Liver (tissue), 9 donors: ENCODE measurements around the gene SORCS2. TPM values are rescaled to one million over a fixed set of nuclear protein-coding genes. Genes with fewer than 3 reads are reported as not detected.

ENCODE experiments used
- DNase-seq: peaks from one replicate; pipeline ENCODE4 v3.0.0-alpha.2; 2017; ENCODE audit warnings: low spot score
- H3K27ac ChIP-seq, 2 donors: one replicate each; pipeline ENCODE4 v1.7.0; 2013; ENCODE audit warnings: inconsistent platforms in 2 of 2, low read length in 2 of 2, control low read depth in 1 of 2, low read depth in 1 of 2, mild to moderate bottlenecking in 1 of 2
- H3K27me3 ChIP-seq, 4 donors: one replicate each; pipeline versions ENCODE4 v1.6.1 to v1.7.0; 2013; ENCODE audit warnings: low read length in 3 of 4, inconsistent platforms in 1 of 4, mild to moderate bottlenecking in 1 of 4, moderate library complexity in 1 of 4; ENCODE audit not compliant: control insufficient read depth in 4 of 4, insufficient read depth in 4 of 4
- H3K36me3 ChIP-seq, 4 donors: one replicate each; pipeline versions ENCODE4 v1.6.1 to v1.7.0; 2013; ENCODE audit warnings: low read length in 3 of 4, mild to moderate bottlenecking in 3 of 4, low read depth in 1 of 4, moderate library complexity in 1 of 4; ENCODE audit not compliant: control insufficient read depth in 4 of 4, insufficient read depth in 3 of 4
- H3K4me1 ChIP-seq, 4 donors: one replicate each; pipeline versions ENCODE4 v1.6.1 to v1.7.0; 2013; ENCODE audit warnings: low read length in 3 of 4, mild to moderate bottlenecking in 3 of 4, moderate library complexity in 1 of 4; ENCODE audit not compliant: control insufficient read depth in 4 of 4, insufficient read depth in 4 of 4
- H3K4me3 ChIP-seq, 3 donors: one replicate each; pipeline versions ENCODE4 v1.6.1 to v1.7.0; 2013; ENCODE audit warnings: low read length in 3 of 3, control low read depth in 1 of 3, low read depth in 1 of 3, mild to moderate bottlenecking in 1 of 3
- H3K9ac ChIP-seq, 2 donors: one replicate each; pipeline ENCODE4 v1.7.0; 2013; ENCODE audit warnings: low read length in 2 of 2, mild to moderate bottlenecking in 2 of 2, moderate library complexity in 2 of 2, control low read depth in 1 of 2, low read depth in 1 of 2
- H3K9me3 ChIP-seq, 4 donors: one replicate each; pipeline versions ENCODE4 v1.6.1 to v1.7.0; 2013; ENCODE audit warnings: low read length in 3 of 4; ENCODE audit not compliant: control insufficient read depth in 4 of 4
- CTCF ChIP-seq: fragments of 150-350 bp; IDR thresholded peaks from 2 replicates; pipeline ENCODE4 v1.5.1; 2017; ENCODE audit warnings: improper control_type of control experiment, low read depth, low read length; ENCODE audit not compliant: missing input control
- EGR1 ChIP-seq, 2 donors: IDR thresholded peaks; 2 replicates each; pipeline ENCODE4 v1.6.1; 2016 to 2018; ENCODE audit warnings: antibody characterized with exemption in 2 of 2, low read depth in 2 of 2
- FOXA1 ChIP-seq: IDR thresholded peaks from 2 replicates; pipeline ENCODE4 v1.6.1; 2016; ENCODE audit warnings: antibody characterized with exemption
- FOXA2 ChIP-seq: IDR thresholded peaks from 2 replicates; pipeline ENCODE4 v1.6.1; 2016; ENCODE audit warnings: antibody characterized with exemption
- GABPA ChIP-seq, 2 donors: IDR thresholded peaks in 1 of 2; conservative IDR thresholded peaks in 1 of 2; 2 replicates each; pipeline ENCODE4 v1.6.1; 2016; ENCODE audit warnings: antibody characterized with exemption in 2 of 2, mild to moderate bottlenecking in 1 of 2, moderate library complexity in 1 of 2
- HNF4A ChIP-seq, 2 donors: conservative IDR thresholded peaks; 2 replicates each; pipeline ENCODE4 v1.6.1; 2016; ENCODE audit warnings: antibody characterized with exemption in 2 of 2, mild to moderate bottlenecking in 2 of 2
- HNF4G ChIP-seq: IDR thresholded peaks from 2 replicates; pipeline ENCODE4 v1.6.1; 2016; ENCODE audit warnings: antibody characterized with exemption
- JUND ChIP-seq, 2 donors: IDR thresholded peaks; 2 replicates each; pipeline ENCODE4 v1.6.1; 2016; ENCODE audit warnings: antibody characterized with exemption in 2 of 2
- NR2F2 ChIP-seq: IDR thresholded peaks from 2 replicates; pipeline ENCODE4 v1.6.1; 2016; ENCODE audit warnings: antibody characterized with exemption
- RAD21 ChIP-seq, 2 donors: IDR thresholded peaks; 2 replicates each; pipeline ENCODE4 v1.6.1; 2016; ENCODE audit warnings: antibody characterized with exemption in 2 of 2, mild to moderate bottlenecking in 2 of 2
- REST ChIP-seq: IDR thresholded peaks from 2 replicates; pipeline ENCODE4 v1.6.1; 2016; ENCODE audit warnings: antibody characterized with exemption, mild to moderate bottlenecking
- RXRA ChIP-seq, 2 donors: IDR thresholded peaks; 2 replicates each; pipeline ENCODE4 v1.6.1; 2017 to 2018; ENCODE audit warnings: antibody characterized with exemption in 2 of 2, mild to moderate bottlenecking in 1 of 2
- SP1 ChIP-seq: IDR thresholded peaks from 2 replicates; pipeline ENCODE4 v1.6.1; 2018; ENCODE audit warnings: antibody characterized with exemption, mild to moderate bottlenecking
- TAF1 ChIP-seq: conservative IDR thresholded peaks from 2 replicates; pipeline ENCODE4 v1.6.1; 2016; ENCODE audit warnings: antibody characterized with exemption, mild to moderate bottlenecking
- YY1 ChIP-seq: IDR thresholded peaks from 2 replicates; pipeline ENCODE4 v1.6.1; 2016; ENCODE audit warnings: antibody characterized with exemption, mild to moderate bottlenecking
- WGBS: extraction: QIAGEN DNeasy Blood & Tissue Kit; methylation state at CpG from one replicate; pipeline ENCODE4 v1.1.7; 2013; 5-methylcytosine and 5-hydroxymethylcytosine counted together
- polyA plus RNA-seq, 2 donors: library from polyadenylated mRNA; stranded (reverse) in 1 of 2; unstranded in 1 of 2; fragments of 200-250 nt in 1 of 2; fragments of >200 nt in 1 of 2; fragmentation: Nextera tagmentation in 1 of 2; extraction: Ambion mirVana in 1 of 2; gene quantifications; one replicate each; pipeline versions ENCODE4 v1.2.1 to v1.2.3, GENCODE V29; 2013 to 2015
- total RNA-seq, 2 donors: library from RNA; depleted of rRNA; stranded (reverse); fragments of >200 nt; gene quantifications; one replicate each; pipeline ENCODE4 v1.2.3, GENCODE V29; 2014
- TF ChIP-seq, protein P1 (sequence below): IDR thresholded peaks from 2 replicates; pipeline ENCODE4 v1.6.1; 2016; ENCODE audit warnings: antibody characterized with exemption
- TF ChIP-seq, protein P2 (sequence below): IDR thresholded peaks from 2 replicates; pipeline ENCODE4 v1.6.1; 2016; ENCODE audit warnings: antibody characterized with exemption
- TF ChIP-seq, protein P3 (sequence below): IDR thresholded peaks from 2 replicates; pipeline ENCODE4 v1.6.1; 2016; ENCODE audit warnings: antibody characterized with exemption
- donor health status: healthy.
- donor health status: healthy.
- donor health status: healthy.
- donor health status: healthy.
- donor health status: healthy.

The SORCS2 gene
- total and polyA plus RNA-seq, 4 donors, result 0.10 to 1.4 (median 0.92) TPM

DNA sequence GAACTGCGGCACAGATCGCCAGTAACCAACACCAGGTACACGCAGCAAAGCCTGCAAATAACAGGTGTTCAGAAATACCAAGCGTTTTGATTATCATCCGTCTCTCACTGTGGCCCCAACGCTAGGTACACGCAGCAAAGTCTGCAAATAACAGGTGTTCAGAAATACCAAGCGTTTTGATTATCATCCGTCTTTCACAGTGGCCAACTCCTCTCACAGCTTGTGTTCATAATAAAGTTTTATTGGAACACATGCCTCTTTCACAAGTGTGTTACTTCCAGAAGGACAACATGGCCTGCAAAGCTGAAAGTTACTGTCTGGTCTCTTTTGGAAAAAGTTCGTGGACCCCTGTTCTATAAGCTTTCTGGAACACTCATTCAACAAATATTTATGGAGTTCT, 594.2 kb downstream of the SORCS2 start:
- no peaks in the 10 kb centered on the region for H3K9me3 ChIP-seq
- DNase-seq, result no peak
- WGBS, result 88% methylated on average over 10 of the region's 10 CpGs

DNA sequence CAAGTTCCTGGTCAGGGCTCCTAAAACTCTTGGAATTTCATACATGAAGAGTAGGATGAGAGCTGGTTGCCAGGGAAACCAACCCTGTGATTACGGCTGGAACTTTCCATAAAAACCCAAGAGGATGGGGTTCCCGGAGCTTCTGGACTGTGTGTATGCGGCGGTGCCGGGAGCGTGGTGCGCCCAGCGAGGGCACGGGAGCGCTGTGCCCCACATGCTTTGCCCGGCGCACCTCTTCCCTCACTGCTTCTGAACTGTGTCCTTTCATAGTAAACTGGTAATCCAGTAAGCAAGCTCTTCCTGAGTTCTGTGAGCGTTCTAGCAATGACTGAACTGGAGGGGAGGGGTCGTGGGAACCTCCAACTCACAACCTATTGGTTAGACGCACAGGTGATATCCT, 594.7 kb downstream of the SORCS2 start:
- H3K4me3 ChIP-seq, result no peak overlapping the region
- no peak overlapping the region for H3K27ac ChIP-seq
- H3K36me3 ChIP-seq, result no peaks in the 10 kb centered on the region
- TF ChIP-seq NR2F2 (no peak), FOXA1 (no peak), EGR1 (IDR thresholded peaks at IDR 0.05; ENCODE audit: low read depth in 2 of 2) (no peak), SP1 (no peak), RXRA (IDR thresholded peaks at IDR 0.05) (no peak), TAF1 (no peak)
- TF ChIP-seq, protein P1, sequence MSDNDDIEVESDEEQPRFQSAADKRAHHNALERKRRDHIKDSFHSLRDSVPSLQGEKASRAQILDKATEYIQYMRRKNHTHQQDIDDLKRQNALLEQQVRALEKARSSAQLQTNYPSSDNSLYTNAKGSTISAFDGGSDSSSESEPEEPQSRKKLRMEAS, result no peak
- TF ChIP-seq, protein P2, sequence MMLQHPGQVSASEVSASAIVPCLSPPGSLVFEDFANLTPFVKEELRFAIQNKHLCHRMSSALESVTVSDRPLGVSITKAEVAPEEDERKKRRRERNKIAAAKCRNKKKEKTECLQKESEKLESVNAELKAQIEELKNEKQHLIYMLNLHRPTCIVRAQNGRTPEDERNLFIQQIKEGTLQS, result no peak
- H3K9me3 ChIP-seq, result no peaks in the 10 kb centered on the region
- no peak for DNase-seq
- no peak overlapping the region for H3K9ac ChIP-seq
- WGBS, result 96% methylated on average over 15 of the region's 15 CpGs
- H3K4me1 ChIP-seq, result no peaks in the 10 kb centered on the region
- no peaks in the 10 kb centered on the region for H3K27me3 ChIP-seq

More for the DNA sequence above, 594.2 kb downstream of the SORCS2 start:
- TF ChIP-seq RXRA (IDR thresholded peaks at IDR 0.05) (no peak), HNF4G (no peak)
- H3K4me3 ChIP-seq, result no peak overlapping the region
- no peaks in the 10 kb centered on the region for H3K27me3 ChIP-seq
- no peaks in the 10 kb centered on the region for H3K36me3 ChIP-seq
- H3K27ac ChIP-seq, result no peak overlapping the region
- no peak overlapping the region for H3K9ac ChIP-seq
- H3K4me1 ChIP-seq, result no peaks in the 10 kb centered on the region

DNA sequence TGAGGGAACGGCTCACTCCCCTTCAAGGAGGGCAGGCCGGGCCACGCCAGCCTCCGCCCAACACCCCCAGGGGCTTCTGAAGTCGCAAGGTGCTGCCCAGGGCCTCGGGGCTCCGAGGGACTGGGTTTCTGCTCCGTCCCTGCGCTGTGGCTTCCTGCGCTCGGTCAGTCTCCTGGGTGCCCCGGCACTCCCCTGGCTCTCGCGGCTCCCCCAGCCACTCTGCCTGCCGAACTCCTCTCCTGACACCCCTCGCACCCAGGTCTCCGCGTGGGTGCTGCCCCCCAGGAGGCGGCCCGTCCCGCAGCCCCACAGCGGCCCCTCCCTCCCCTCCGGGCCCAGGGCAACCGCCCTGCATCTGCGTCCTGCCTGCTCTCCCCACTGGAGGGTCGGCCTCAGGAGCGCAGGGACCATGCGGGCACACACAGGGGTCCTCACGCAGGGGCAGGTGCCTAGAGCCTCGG, 595.4 kb downstream of the SORCS2 start:
- DNase-seq, result no peak
- Histone ChIP-seq H3K27ac (no peak overlapping the region), H3K27me3 (no peaks in the 10 kb centered on the region), H3K4me1 (no peaks in the 10 kb centered on the region), H3K4me3 (no peak overlapping the region), H3K9ac (no peak overlapping the region), H3K9me3 (no peaks in the 10 kb centered on the region), H3K36me3 (no peaks in the 10 kb centered on the region)
- TF ChIP-seq TAF1 (no peak), RAD21 (IDR thresholded peaks at IDR 0.05) (no peak), YY1 (no peak), HNF4G (no peak), CTCF (no peak), SP1 (no peak), EGR1 (IDR thresholded peaks at IDR 0.05; ENCODE audit: low read depth in 2 of 2) (no peak), HNF4A (conservative IDR thresholded peaks at IDR 0.05) (no peak), GABPA (IDR thresholded peaks at IDR 0.05 in 1 of 2, conservative IDR thresholded peaks at IDR 0.05 in 1 of 2) (no peak), RXRA (IDR thresholded peaks at IDR 0.05) (no peak), NR2F2 (no peak), FOXA1 (no peak), JUND (IDR thresholded peaks at IDR 0.05) (no peak), REST (no peak), FOXA2 (no peak)
- TF ChIP-seq, protein P2, result no peak
- TF ChIP-seq, protein P3, sequence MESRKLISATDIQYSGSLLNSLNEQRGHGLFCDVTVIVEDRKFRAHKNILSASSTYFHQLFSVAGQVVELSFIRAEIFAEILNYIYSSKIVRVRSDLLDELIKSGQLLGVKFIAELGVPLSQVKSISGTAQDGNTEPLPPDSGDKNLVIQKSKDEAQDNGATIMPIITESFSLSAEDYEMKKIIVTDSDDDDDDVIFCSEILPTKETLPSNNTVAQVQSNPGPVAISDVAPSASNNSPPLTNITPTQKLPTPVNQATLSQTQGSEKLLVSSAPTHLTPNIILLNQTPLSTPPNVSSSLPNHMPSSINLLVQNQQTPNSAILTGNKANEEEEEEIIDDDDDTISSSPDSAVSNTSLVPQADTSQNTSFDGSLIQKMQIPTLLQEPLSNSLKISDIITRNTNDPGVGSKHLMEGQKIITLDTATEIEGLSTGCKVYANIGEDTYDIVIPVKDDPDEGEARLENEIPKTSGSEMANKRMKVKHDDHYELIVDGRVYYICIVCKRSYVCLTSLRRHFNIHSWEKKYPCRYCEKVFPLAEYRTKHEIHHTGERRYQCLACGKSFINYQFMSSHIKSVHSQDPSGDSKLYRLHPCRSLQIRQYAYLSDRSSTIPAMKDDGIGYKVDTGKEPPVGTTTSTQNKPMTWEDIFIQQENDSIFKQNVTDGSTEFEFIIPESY, result no peak
- TF ChIP-seq, protein P1, result no peak
- WGBS, result 90% methylated on average over 30 of the region's 30 CpGs
